HG03520 (cell line): ENCODE results near the gene COA4.

ENCODE experiments used
- ATAC-seq: cut with Tn5 transposase; IDR thresholded peaks from one replicate; pipeline ENCODE4 v1.9.1; 2021; ENCODE audit warnings: mild to moderate bottlenecking, moderate library complexity; ENCODE audit not compliant: unreplicated experiment

Gene COA4

DNA sequence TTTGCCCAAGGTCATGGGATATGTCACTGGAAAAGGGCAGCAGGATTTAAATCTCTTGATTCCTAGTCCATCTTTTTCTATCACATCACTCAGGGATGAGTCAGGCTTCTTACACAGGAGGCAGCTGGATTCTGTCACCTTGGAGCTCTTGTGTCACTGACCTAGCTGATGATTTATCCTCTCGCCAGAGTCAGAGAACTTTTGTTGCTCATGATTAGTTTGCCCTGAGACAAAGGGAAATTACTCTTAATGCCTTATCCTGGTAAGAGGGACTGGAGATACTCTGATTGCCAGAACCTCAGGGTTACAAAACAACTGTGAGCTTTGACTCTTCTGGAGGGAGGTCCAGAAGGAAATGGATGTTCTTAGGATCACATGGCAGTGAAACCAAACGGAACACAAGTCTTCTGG, 10.1 kb downstream of the COA4 start:
- no peak for ATAC-seq

DNA sequence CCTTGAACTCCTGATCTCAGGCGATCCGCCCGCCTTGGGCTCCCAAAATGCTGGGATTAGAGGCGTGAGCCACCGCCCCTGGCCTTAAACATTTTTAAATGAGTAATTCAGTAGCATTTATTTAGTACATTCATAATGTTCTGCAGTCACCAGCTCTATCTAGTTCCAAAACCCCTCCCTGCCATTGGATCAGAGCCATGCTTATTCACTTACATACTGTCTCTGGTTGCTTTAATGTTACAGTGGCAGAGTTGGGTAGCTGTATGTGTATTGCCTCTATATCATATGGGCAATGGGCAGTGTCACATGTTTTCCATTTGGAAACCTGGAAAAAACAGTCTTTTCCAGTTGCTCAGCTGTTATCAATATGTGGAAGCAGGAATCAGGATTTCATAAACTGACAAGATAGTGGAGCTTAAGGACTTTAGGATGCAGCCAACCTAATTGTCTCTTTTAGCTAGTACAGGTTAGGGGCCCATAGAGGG, 10.5 kb downstream of the COA4 start:
- ATAC-seq, result no peak

- no peak for ATAC-seq
These were observed 13.7 kb downstream of the COA4 start for GRCh38 chr11:73862986-73863385.

DNA sequence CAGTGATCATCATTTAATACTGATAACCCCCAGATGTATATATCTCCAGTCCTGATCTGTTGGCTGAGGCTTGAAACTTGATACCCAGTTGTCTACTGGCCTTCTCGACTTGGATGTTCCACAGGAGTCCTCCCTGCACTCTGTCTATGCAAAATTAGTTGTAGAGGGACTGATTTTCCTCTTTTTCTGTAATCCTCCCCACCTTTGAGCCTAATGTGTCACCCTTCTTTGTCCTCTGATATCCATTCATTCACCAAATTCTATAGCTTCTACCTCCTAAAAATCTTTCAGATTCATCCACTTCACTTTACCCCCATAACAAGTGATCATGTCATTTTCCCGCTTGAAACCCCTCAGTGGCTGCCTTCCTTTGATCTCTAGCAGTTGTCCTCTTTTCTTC, 16.4 kb downstream of the COA4 start:
- no peak for ATAC-seq

GRCh38 chr11:73859671-73860070, 17.0 kb downstream of the COA4 start:
- no peak for ATAC-seq

DNA sequence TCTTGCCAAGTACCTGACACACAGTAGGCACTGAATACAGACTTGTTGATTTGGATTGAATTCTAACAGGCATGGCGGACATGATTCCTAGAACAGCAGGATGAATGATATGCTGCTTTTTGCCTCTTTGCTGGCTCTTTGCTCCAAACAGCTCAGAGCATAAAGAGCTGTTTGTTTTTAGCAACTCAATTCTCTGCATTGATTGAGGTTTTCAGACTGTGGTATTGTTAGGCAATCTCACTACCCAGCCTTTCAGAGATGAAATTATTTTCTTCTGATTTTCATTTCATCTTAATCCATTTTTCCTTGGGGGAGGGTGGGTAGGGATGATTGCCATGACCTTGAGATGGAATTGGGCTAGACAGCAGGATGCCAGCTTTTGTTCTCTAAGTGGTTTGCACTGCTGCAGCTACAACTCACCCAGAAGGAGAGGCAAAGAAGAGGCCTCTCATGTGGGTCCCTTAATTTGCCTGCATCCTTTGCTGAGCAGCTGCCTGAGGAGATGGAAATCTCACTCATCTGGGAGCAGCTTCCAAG, 20.5 kb downstream of the COA4 start:
- ATAC-seq, result no peak

DNA sequence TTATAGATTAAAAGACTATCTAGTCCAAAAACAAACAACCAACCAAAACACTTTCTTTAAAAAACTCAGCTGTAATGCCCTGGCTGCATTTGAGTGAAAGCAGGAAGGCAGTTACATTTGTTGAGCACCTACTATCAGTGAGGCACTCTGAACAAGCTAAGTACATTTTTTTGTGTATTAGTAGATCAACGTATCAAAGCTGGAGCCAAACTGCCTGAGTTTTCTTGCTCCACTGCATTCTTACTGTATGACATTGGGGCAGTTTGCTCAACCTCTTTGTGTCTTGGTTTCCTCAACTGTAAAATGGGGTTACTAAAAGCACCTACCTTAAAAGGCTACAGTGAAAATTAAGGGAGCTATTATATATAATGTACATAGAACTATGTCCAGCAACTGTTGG, 22.0 kb downstream of the COA4 start:
- ATAC-seq, result no peak

GRCh38 chr11:73852049-73852448, 24.6 kb downstream of the COA4 start:
- ATAC-seq, result no peak

DNA sequence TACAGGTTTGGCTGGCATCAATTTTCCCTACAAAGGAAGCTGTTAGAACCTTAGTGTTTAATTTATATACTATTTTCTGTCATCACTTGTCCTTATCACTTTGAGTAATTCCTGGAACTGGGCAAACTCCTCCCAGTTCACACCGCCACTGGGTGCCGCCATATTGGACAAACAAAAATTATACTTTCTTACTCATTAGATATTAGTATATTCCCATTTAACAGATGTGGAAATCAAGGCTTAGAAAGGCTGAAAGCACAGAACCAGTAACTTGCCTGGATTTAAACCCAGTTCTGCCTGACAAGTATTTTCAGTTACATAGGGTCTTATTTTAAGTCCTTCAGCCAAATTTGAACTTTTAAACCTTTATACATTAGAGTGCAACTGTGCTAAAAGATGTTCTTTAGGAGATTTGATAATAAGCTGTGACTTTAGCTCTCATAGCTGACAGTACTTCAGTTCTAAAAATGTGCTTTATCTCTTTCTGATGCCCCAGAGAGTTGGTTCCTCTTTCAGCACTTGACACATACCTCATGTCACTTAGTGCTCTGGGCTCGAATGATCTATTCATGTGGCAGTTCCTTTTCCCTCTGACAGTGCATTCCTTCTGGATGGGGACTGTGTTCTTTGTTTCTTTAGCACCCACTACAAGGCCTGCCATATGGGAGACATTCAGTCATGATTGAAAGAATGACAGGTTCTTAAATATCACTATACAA, 25.4 kb downstream of the COA4 start:
- no peak for ATAC-seq

- ATAC-seq, result no peak
These were observed 37.6 kb downstream of the COA4 start for GRCh38 chr11:73839123-73839457.

DNA sequence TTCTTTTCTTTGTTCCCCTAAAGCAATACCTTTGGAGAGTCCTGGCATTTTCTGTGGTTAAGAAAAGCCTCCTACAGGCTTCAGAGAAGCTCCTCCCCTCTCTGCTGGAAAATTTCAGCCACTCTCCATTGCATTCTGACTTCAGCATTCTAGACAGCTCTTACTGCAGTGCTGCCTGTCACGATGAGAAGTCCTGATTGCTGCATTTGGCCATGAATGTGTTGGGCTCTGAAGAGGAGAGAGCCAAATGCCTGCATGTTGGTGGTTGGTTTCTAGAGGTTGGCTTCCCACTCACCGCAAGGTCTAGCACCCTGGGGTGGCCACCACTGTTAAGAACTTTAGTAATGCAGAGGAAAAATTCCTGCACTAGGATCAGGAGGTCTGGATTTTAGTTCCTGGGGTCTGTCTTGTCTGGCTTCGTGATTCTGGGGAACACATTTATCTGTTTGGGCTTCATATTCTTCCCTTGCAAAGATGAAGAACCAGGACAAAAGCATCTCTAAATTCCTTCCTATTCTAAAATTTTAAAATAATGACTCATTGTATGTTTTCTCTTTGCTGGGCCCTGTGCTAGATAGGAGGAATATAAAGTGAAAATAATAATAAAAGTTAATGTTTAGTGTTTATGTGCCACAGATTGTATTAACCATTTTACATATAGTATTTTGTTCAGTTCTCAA, 38.1 kb downstream of the COA4 start:
- ATAC-seq, result no peak

GRCh38 chr11:73833067-73833466, 43.6 kb downstream of the COA4 start:
- ATAC-seq, result no peak

- no peak for ATAC-seq
These were observed 46.4 kb downstream of the COA4 start for GRCh38 chr11:73830261-73830660.
